Hematopoietic multipotent progenitor cell treated with erythropoietin and hydrocortisone succinate and interleukin-3 and kit ligand, for 6 days (in vitro differentiated cells): ENCODE measurements around the gene PROKR1.

Experiments used
- DNase-seq: peaks from one replicate; pipeline ENCODE4 v3.0.0-alpha.2; 2015

Gene PROKR1

GRCh38 chr2:68700560-68700959, 57.2 kb downstream of the PROKR1 start:
- no peak for DNase-seq

DNA sequence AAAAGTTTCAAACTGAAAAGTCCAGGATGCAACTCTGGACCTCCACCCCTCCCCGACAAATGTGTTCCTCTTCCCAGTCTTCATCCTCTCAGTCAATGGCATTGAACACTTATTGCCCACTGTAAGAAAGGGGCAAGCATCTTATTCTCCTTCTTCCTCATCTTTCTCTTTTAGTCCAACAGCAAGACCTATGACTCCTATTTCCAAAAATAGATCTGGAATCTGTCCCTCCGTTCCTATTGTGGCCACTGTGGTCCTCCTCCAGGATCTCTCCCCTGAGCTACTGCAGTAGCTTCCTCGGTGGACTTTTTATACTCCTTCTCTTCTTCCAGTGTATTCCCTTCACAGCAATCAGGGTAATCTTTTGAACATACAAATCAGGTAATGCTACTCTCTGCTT, 63.3 kb downstream of the PROKR1 start:
- DNase-seq: no peak
